Glutamatergic neuron (in vitro differentiated cells): ENCODE data around the gene BMX. TPM values are rescaled to one million over a fixed set of nuclear protein-coding genes. Genes with fewer than 3 reads are reported as not detected.

Source experiments
- DNase-seq: peaks from one replicate; pipeline ENCODE4 v3.0.0; 2022
- H3K27ac Mint-ChIP-seq: one replicate; pipeline ENCODE4 v1.8.0; 2020; ENCODE audit warnings: mild to moderate bottlenecking, mixed read lengths, inconsistent platforms; ENCODE audit not compliant: unreplicated experiment
- H3K27me3 Mint-ChIP-seq: one replicate; pipeline ENCODE4 v1.8.0; 2020; ENCODE audit warnings: mild to moderate bottlenecking, moderate library complexity, mixed read lengths, inconsistent platforms; ENCODE audit not compliant: unreplicated experiment
- H3K36me3 Mint-ChIP-seq: one replicate; pipeline ENCODE4 v1.8.0; 2020; ENCODE audit warnings: mild to moderate bottlenecking, mixed read lengths, inconsistent platforms; ENCODE audit not compliant: unreplicated experiment
- H3K4me1 Mint-ChIP-seq: one replicate; pipeline ENCODE4 v1.8.0; 2020; ENCODE audit warnings: mild to moderate bottlenecking, low read depth, mixed read lengths, inconsistent platforms; ENCODE audit not compliant: unreplicated experiment
- H3K4me3 Mint-ChIP-seq: one replicate; pipeline ENCODE4 v1.8.0; 2020; ENCODE audit warnings: mild to moderate bottlenecking, mixed read lengths, inconsistent platforms; ENCODE audit not compliant: unreplicated experiment
- H3K9me3 Mint-ChIP-seq: one replicate; pipeline ENCODE4 v1.8.0; 2020; ENCODE audit warnings: mild to moderate bottlenecking, moderate library complexity, mixed read lengths, inconsistent platforms; ENCODE audit not compliant: unreplicated experiment
- long read RNA-seq: library from polyadenylated mRNA; unstranded; transcript quantifications from one replicate; pipeline ENCODE4 v2.0.0, GENCODE V29; 2020; ENCODE audit not compliant: unreplicated experiment
- total RNA-seq: library from RNA; stranded (reverse); fragmentation: NEBNext Ultra II Directional; extraction: Animal tissue kit (Norgen Biotek cat#: 25700); gene quantifications from one replicate; pipeline ENCODE4 v1.2.1, GENCODE V29; 2021; ENCODE audit not compliant: unreplicated experiment
- TF ChIP-seq, protein P1 (sequence below): fragments of 200-600 bp; sonication (generic); IDR thresholded peaks from one replicate; pipeline ENCODE4 v1.5.0; 2021; ENCODE audit not compliant: partially characterized antibody, unreplicated experiment

Gene BMX
- total RNA-seq = not detected
- long read RNA-seq = 0 reads

DNA sequence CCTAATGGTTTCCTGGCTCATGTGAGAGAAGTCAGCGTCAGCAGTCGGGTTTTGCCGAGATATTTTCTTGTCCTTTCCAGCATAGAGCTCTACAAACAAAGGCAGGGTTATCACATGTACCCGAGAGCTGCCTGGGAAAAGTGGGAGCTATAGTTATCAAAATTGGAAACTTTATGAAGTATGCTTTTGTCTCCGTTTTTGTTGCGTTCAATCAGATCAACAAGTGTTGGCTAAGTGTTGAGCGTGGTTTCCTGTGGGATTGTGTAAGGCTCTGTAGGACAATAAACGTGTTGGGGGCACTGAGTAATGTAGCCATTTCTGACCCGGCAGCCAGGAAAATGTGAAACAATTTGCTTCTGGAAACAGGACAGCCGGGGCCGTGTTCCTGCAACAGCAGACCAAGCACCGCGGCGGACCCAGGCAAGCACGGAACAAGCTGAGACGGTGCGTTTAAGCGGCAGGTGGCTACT is at the start of gene BMX:
Gene BMX (plus strand): TSS at position 311 of the 470 bp plus-strand sequence. CDS start 7,547 bp downstream, outside the sequence.
- Mint-ChIP-seq H3K27me3 (peaks cover 3% of the 10 kb centered on the region), H3K9me3 (no peaks in the 10 kb centered on the region), H3K4me1 (no peaks in the 10 kb centered on the region), H3K4me3 (no peak within 1 kb of the TSS), H3K36me3 (no peaks in the 10 kb centered on the region), H3K27ac (no peak within 1 kb of the TSS)
- TF ChIP-seq, protein P1, sequence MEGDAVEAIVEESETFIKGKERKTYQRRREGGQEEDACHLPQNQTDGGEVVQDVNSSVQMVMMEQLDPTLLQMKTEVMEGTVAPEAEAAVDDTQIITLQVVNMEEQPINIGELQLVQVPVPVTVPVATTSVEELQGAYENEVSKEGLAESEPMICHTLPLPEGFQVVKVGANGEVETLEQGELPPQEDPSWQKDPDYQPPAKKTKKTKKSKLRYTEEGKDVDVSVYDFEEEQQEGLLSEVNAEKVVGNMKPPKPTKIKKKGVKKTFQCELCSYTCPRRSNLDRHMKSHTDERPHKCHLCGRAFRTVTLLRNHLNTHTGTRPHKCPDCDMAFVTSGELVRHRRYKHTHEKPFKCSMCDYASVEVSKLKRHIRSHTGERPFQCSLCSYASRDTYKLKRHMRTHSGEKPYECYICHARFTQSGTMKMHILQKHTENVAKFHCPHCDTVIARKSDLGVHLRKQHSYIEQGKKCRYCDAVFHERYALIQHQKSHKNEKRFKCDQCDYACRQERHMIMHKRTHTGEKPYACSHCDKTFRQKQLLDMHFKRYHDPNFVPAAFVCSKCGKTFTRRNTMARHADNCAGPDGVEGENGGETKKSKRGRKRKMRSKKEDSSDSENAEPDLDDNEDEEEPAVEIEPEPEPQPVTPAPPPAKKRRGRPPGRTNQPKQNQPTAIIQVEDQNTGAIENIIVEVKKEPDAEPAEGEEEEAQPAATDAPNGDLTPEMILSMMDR = no peak
- DNase-seq = no peak

DNA sequence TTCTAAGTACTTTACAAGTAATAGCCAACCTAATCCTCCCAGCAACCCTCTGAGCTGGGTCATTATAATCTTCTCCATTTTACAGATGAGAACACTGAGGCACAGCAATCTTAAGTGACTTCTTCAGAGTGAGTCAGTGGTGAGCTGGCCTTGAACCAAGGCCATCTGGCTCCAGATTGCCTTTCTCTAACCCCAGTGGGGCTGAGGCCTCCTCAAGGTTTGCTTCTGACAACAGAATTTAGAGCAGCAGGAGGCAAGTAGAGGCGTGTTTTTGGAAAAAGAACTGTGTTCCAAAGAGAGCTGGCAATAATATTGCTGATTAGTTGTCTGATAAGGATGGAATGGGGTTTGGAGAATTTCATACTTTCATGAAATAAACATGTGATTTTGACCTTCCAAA is 48.7 kb upstream of the BMX start:
- H3K9me3 Mint-ChIP-seq = peaks cover 2% of the 10 kb centered on the region
- H3K27ac Mint-ChIP-seq = no peak overlapping the region
- TF ChIP-seq, protein P1 = no peak
- H3K4me1 Mint-ChIP-seq = peaks cover 25% of the 10 kb centered on the region
- no peak for DNase-seq
- H3K4me3 Mint-ChIP-seq = no peak overlapping the region
- H3K27me3 Mint-ChIP-seq = no peaks in the 10 kb centered on the region
- no peaks in the 10 kb centered on the region for H3K36me3 Mint-ChIP-seq

DNA sequence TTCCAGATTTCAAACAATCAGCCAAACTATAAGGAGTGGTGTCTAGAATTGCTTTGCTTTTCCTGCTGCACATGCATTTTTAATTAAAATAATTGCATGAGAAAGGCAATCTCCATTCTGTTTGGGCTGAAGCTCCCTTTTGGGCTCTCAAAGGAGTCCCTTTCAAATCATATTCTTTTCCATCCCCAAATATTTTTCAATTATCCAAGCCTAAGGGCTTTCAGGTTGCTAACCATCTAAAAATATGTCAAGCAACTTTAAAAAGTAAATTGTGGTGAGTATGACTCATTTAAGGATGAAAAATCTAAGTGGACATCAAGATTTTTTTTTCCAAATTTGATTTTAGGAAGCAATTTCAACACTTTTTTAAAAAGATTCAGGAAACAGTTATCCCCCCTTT is 35.9 kb upstream of the BMX start:
- DNase-seq = no peak
- Mint-ChIP-seq H3K27ac (no peak overlapping the region), H3K36me3 (no peaks in the 10 kb centered on the region), H3K27me3 (no peaks in the 10 kb centered on the region), H3K4me3 (no peak overlapping the region), H3K9me3 (no peaks in the 10 kb centered on the region), H3K4me1 (peaks cover 12% of the 10 kb centered on the region)
- TF ChIP-seq, protein P1 = no peak

DNA sequence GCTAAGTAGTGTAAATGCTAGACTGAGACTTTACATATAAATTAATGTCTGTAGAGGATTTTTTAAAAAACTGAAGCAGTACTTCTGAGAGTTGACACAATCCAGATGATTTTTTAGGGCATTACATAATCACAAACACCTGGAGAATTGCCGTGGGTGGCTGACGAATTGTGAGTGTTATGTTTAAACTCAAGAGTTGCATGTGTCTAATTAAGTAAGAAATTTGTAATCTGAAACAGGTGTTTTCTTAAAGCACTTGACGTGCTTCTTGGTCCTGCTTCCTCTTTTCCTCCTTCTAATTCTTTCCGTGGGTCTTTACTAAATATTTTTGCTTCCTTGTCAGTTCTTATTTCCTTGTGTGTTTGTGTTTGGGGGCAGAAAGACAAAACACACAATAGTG is 35.3 kb upstream of the BMX start:
- Mint-ChIP-seq H3K36me3 (no peaks in the 10 kb centered on the region), H3K27me3 (no peaks in the 10 kb centered on the region), H3K4me1 (peaks cover 12% of the 10 kb centered on the region), H3K4me3 (no peak overlapping the region), H3K27ac (no peak overlapping the region), H3K9me3 (no peaks in the 10 kb centered on the region)
- no peak for DNase-seq
- TF ChIP-seq, protein P1 = no peak

DNA sequence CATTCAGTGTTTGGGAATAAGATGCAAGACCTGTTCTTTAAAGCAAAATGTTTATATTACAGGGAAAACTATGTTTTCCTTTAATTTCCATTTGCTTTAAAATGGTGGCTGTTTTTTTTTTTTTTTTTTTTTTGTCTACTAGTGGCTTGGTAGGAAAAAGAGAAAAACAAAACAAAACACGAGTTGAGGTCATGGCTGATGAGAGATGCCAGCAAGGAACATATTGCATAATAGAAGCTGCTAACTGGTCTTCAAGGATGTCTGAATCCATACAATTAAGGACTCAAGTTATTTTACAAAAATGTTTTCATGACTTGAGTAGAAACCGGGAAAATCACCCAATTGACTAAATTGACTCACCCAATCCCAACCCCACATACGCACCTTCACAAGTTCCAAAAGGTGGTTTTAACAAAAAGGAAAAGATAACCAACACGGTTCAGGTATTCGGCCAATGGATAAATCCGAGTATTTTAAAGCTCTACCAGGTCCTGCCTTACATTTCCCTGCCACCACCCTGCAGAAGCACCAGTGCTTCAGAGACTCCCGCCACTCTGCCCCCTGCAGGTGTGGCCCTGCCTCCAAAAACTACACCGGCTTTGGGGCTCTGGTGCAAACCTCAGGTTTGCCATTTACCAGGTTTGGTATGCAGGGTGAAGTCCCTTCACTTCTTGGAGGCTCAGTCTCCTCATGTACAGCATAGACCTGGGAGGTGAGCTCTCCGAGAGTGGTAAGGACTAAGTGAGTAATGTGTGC is 34.5 kb upstream of the BMX start:
- H3K27me3 Mint-ChIP-seq = no peaks in the 10 kb centered on the region
- H3K4me3 Mint-ChIP-seq = no peak overlapping the region
- no peaks in the 10 kb centered on the region for H3K36me3 Mint-ChIP-seq
- H3K27ac Mint-ChIP-seq = no peak overlapping the region
- H3K9me3 Mint-ChIP-seq = no peaks in the 10 kb centered on the region
- no peak for DNase-seq
- H3K4me1 Mint-ChIP-seq = peaks cover 12% of the 10 kb centered on the region
- TF ChIP-seq, protein P1 = no peak
